HEK293 (cell line): ENCODE measurements around the gene NYAP2.

ENCODE experiments used
- CTCF ChIA-PET: fragments of 350-600 bp; formaldehyde crosslinking; extraction: SDS; loops from one replicate; lab custom pipeline; 2021; ENCODE audit warnings: antibody characterized with exemption; lab: Yijun Ruan, JAX
- POLR2A ChIA-PET: fragments of 300-600 bp; formaldehyde crosslinking; extraction: SDS; loops from one replicate; lab custom pipeline; 2020; ENCODE audit warnings: antibody characterized with exemption, inconsistent platforms; lab: Yijun Ruan, JAX
- H3K27ac ChIP-seq: fragments of 200-500 bp; sonication (Bioruptor generic); 2 replicates; pipeline ENCODE4 v1.5.1; 2014; ENCODE audit warnings: low read depth, low read length, control low read depth, inconsistent platforms; ENCODE audit errors: extremely low read depth
- H3K36me3 ChIP-seq, 2 experiments: fragments of 200-500 bp in 1 of 2; sonication (Bioruptor generic) in 1 of 2; 1 replicate in 1 of 2; 2 replicates in 1 of 2; pipeline ENCODE4 v1.5.1; 2014 to 2017; ENCODE audit warnings: inconsistent platforms in 2 of 2, low read length in 2 of 2; ENCODE audit not compliant: control insufficient read depth in 2 of 2, insufficient read depth in 1 of 2
- H3K4me1 ChIP-seq: fragments of 200-500 bp; sonication (Bioruptor generic); 2 replicates; pipeline ENCODE4 v1.5.1; 2014; ENCODE audit warnings: mild to moderate bottlenecking, low read length, inconsistent platforms; ENCODE audit not compliant: control insufficient read depth, insufficient read depth
- H3K4me3 ChIP-seq: 2 replicates; pipeline ENCODE4 v1.5.1; 2011; ENCODE audit warnings: low read depth, mild to moderate bottlenecking, control low read depth, low read length, moderate library complexity
- H3K9me3 ChIP-seq: fragments of 200-500 bp; sonication (Bioruptor generic); 2 replicates; pipeline ENCODE4 v1.5.1; 2014; ENCODE audit warnings: low read depth, low read length, inconsistent platforms; ENCODE audit not compliant: control insufficient read depth, insufficient read depth
- BCL11A ChIP-seq: fragments of 450-650 bp; formaldehyde crosslinking; IDR thresholded peaks from 2 replicates; pipeline ENCODE4 v1.5.1; 2016; ENCODE audit warnings: low read depth, missing biosample characterization, missing genetic modification characterization
- FEZF1 ChIP-seq: fragments of 450-650 bp; formaldehyde crosslinking; IDR thresholded peaks from 2 replicates; pipeline ENCODE4 v1.5.1; 2016; ENCODE audit warnings: missing biosample characterization, missing genetic modification characterization
- GLI4 ChIP-seq: fragments of 450-650 bp; formaldehyde crosslinking; IDR thresholded peaks from 2 replicates; pipeline ENCODE4 v1.5.1; 2016; ENCODE audit warnings: missing biosample characterization, missing genetic modification characterization
- GLIS1 ChIP-seq: fragments of 450-650 bp; formaldehyde crosslinking; IDR thresholded peaks from 2 replicates; pipeline ENCODE4 v1.5.1; 2016; ENCODE audit warnings: missing biosample characterization, missing genetic modification characterization
- SP3 ChIP-seq: fragments of 450-650 bp; formaldehyde crosslinking; IDR thresholded peaks from 2 replicates; pipeline ENCODE4 v1.5.1; 2016; ENCODE audit warnings: missing biosample characterization, missing genetic modification characterization
- SP7 ChIP-seq: fragments of 450-650 bp; formaldehyde crosslinking; IDR thresholded peaks from 2 replicates; pipeline ENCODE4 v1.5.1; 2016; ENCODE audit warnings: missing biosample characterization, missing genetic modification characterization
- TCF7L2 ChIP-seq: IDR thresholded peaks from 2 replicates; pipeline ENCODE4 v1.6.1; 2011; ENCODE audit warnings: low read depth, mild to moderate bottlenecking, inconsistent platforms, low read length, moderate library complexity, borderline replicate concordance
- YY2 ChIP-seq: fragments of 450-650 bp; formaldehyde crosslinking; IDR thresholded peaks from 2 replicates; pipeline ENCODE4 v1.5.1; 2016; ENCODE audit warnings: missing biosample characterization, missing genetic modification characterization
- ZBTB17 ChIP-seq: fragments of 450-650 bp; formaldehyde crosslinking; IDR thresholded peaks from 2 replicates; pipeline ENCODE4 v1.5.1; 2016; ENCODE audit warnings: missing biosample characterization, missing genetic modification characterization
- ZBTB8A ChIP-seq: fragments of 450-650 bp; formaldehyde crosslinking; IDR thresholded peaks from 2 replicates; pipeline ENCODE4 v1.5.1; 2016; ENCODE audit warnings: missing biosample characterization, missing genetic modification characterization
- ZNF138 ChIP-seq: fragments of 450-650 bp; formaldehyde crosslinking; IDR thresholded peaks from 2 replicates; pipeline ENCODE4 v1.5.1; 2016; ENCODE audit warnings: missing biosample characterization, missing genetic modification characterization, borderline replicate concordance
- ZNF155 ChIP-seq: fragments of 450-650 bp; formaldehyde crosslinking; IDR thresholded peaks from 2 replicates; pipeline ENCODE4 v1.5.1; 2016; ENCODE audit warnings: missing biosample characterization, missing genetic modification characterization
- ZNF174 ChIP-seq: fragments of 450-650 bp; formaldehyde crosslinking; IDR thresholded peaks from 2 replicates; pipeline ENCODE4 v1.5.0; 2017; ENCODE audit warnings: missing biosample characterization, mild to moderate bottlenecking, missing genetic modification characterization
- ZNF211 ChIP-seq: fragments of 450-650 bp; formaldehyde crosslinking; IDR thresholded peaks from 2 replicates; pipeline ENCODE4 v1.5.1; 2016; ENCODE audit warnings: low read depth, missing biosample characterization, missing genetic modification characterization
- ZNF214 ChIP-seq: fragments of 450-650 bp; formaldehyde crosslinking; IDR thresholded peaks from 2 replicates; pipeline ENCODE4 v1.5.1; 2017; ENCODE audit warnings: missing biosample characterization, mild to moderate bottlenecking, missing genetic modification characterization, borderline replicate concordance
- ZNF426 ChIP-seq: fragments of 450-650 bp; formaldehyde crosslinking; IDR thresholded peaks from 2 replicates; pipeline ENCODE4 v1.5.1; 2017; ENCODE audit warnings: missing biosample characterization, missing genetic modification characterization, mild to moderate bottlenecking, inconsistent platforms, moderate library complexity
- ZNF510 ChIP-seq: fragments of 450-650 bp; formaldehyde crosslinking; IDR thresholded peaks from 2 replicates; pipeline ENCODE4 v1.5.1; 2018; ENCODE audit warnings: mild to moderate bottlenecking, missing genetic modification characterization, missing biosample characterization; ENCODE audit not compliant: insufficient replicate concordance
- ZNF549 ChIP-seq: fragments of 450-650 bp; IDR thresholded peaks from 2 replicates; pipeline ENCODE4 v1.5.1; 2018; ENCODE audit warnings: missing biosample characterization, missing genetic modification characterization, mild to moderate bottlenecking, inconsistent platforms, moderate library complexity
- ZNF555 ChIP-seq: fragments of 450-650 bp; formaldehyde crosslinking; conservative IDR thresholded peaks from 2 replicates; pipeline ENCODE4 v1.5.1; 2017; ENCODE audit warnings: missing biosample characterization, mild to moderate bottlenecking, missing genetic modification characterization, inconsistent platforms
- ZNF623 ChIP-seq: fragments of 450-650 bp; formaldehyde crosslinking; IDR thresholded peaks from 2 replicates; pipeline ENCODE4 v1.5.1; 2016; ENCODE audit warnings: missing biosample characterization, missing genetic modification characterization
- ZNF624 ChIP-seq: fragments of 450-650 bp; formaldehyde crosslinking; IDR thresholded peaks from 2 replicates; pipeline ENCODE4 v1.5.1; 2017; ENCODE audit warnings: missing biosample characterization, missing genetic modification characterization
- ZNF645 ChIP-seq: fragments of 450-650 bp; formaldehyde crosslinking; IDR thresholded peaks from 2 replicates; pipeline ENCODE4; 2016; ENCODE audit warnings: missing biosample characterization, missing genetic modification characterization
- ZNF677 ChIP-seq: fragments of 450-650 bp; IDR thresholded peaks from 2 replicates; pipeline ENCODE4 v1.5.0; 2018; ENCODE audit warnings: missing biosample characterization, mild to moderate bottlenecking, missing genetic modification characterization, moderate library complexity
- ZNF707 ChIP-seq: fragments of 450-650 bp; formaldehyde crosslinking; IDR thresholded peaks from 2 replicates; pipeline ENCODE4 v1.5.1; 2016; ENCODE audit warnings: missing biosample characterization, missing genetic modification characterization
- ZSCAN18 ChIP-seq: fragments of 450-650 bp; formaldehyde crosslinking; IDR thresholded peaks from 2 replicates; pipeline ENCODE4 v1.5.1; 2016; ENCODE audit warnings: missing biosample characterization, missing genetic modification characterization
- TF ChIP-seq, protein P1 (sequence below): fragments of 450-650 bp; formaldehyde crosslinking; IDR thresholded peaks from 2 replicates; pipeline ENCODE4 v1.5.1; 2016; ENCODE audit warnings: missing biosample characterization, missing genetic modification characterization
- TF ChIP-seq, protein P2 (sequence below): fragments of 450-650 bp; formaldehyde crosslinking; IDR thresholded peaks from 2 replicates; pipeline ENCODE4 v1.5.1; 2016; ENCODE audit warnings: missing biosample characterization, missing genetic modification characterization

NYAP2 gene

DNA sequence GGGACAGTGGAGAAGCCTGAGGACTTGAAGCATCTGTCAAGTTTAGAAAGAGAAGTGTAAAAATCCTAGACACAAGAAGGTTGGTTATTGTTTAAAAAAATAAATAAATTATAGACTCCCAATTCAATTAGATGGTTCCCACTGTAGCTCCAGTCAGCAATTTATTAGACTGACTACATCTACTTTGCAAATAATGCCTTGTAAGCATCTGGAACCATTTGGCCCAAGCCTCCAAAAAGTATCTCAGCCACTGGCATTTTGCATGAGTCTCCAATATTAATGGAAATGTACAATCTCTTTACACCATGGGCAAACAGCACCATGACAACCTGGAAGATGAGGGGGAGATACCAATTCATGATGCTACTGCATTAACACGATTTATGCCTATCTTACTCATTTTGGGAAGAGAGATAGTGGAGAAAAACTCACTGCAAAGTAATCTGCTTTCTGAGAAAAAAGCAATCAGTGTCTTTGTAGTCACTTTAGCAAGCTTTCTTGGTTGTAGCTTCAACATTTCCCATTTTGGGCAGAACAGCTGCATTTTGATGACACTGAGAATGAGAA lies 2.8 kb downstream of the NYAP2 start:
- CTCF ChIA-PET = no interaction called here
- H3K9me3 ChIP-seq = no peaks in the 10 kb centered on the region
- H3K36me3 ChIP-seq = no peaks in the 10 kb centered on the region
- no peak overlapping the region for H3K4me3 ChIP-seq
- H3K4me1 ChIP-seq = no peaks in the 10 kb centered on the region
- POLR2A ChIA-PET = no interaction called here
- H3K27ac ChIP-seq = no peak overlapping the region
- TF ChIP-seq ZNF645 (tag by site-specific recombination) (no peak), ZNF677 (no peak), ZNF549 (no peak), ZNF624 (tag by site-specific recombination) (no peak), ZNF155 (tag by site-specific recombination) (no peak), ZBTB8A (tag by site-specific recombination) (no peak), GLI4 (no peak), ZNF510 (tag by site-specific recombination) (no peak), ZNF426 (no peak), SP3 (tag by site-specific recombination) (no peak), BCL11A (tag by site-specific recombination) (no peak), ZSCAN18 (tag by site-specific recombination) (no peak), ZNF555 (tag by site-specific recombination) (no peak), ZBTB17 (tag by site-specific recombination) (no peak), GLIS1 (no peak), ZNF211 (tag by site-specific recombination) (no peak)
- TF ChIP-seq, protein P1, sequence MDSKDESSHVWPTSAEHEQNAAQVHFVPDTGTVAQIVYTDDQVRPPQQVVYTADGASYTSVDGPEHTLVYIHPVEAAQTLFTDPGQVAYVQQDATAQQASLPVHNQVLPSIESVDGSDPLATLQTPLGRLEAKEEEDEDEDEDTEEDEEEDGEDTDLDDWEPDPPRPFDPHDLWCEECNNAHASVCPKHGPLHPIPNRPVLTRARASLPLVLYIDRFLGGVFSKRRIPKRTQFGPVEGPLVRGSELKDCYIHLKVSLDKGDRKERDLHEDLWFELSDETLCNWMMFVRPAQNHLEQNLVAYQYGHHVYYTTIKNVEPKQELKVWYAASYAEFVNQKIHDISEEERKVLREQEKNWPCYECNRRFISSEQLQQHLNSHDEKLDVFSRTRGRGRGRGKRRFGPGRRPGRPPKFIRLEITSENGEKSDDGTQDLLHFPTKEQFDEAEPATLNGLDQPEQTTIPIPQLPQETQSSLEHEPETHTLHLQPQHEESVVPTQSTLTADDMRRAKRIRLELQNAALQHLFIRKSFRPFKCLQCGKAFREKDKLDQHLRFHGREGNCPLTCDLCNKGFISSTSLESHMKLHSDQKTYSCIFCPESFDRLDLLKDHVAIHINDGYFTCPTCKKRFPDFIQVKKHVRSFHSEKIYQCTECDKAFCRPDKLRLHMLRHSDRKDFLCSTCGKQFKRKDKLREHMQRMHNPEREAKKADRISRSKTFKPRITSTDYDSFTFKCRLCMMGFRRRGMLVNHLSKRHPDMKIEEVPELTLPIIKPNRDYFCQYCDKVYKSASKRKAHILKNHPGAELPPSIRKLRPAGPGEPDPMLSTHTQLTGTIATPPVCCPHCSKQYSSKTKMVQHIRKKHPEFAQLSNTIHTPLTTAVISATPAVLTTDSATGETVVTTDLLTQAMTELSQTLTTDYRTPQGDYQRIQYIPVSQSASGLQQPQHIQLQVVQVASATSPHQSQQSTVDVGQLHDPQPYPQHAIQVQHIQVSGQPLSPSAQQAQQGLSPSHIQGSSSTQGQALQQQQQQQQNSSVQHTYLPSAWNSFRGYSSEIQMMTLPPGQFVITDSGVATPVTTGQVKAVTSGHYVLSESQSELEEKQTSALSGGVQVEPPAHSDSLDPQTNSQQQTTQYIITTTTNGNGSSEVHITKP (tag by site-specific recombination) = no peak
- TF ChIP-seq, protein P2, sequence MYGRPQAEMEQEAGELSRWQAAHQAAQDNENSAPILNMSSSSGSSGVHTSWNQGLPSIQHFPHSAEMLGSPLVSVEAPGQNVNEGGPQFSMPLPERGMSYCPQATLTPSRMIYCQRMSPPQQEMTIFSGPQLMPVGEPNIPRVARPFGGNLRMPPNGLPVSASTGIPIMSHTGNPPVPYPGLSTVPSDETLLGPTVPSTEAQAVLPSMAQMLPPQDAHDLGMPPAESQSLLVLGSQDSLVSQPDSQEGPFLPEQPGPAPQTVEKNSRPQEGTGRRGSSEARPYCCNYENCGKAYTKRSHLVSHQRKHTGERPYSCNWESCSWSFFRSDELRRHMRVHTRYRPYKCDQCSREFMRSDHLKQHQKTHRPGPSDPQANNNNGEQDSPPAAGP (tag by site-specific recombination) = no peak

DNA sequence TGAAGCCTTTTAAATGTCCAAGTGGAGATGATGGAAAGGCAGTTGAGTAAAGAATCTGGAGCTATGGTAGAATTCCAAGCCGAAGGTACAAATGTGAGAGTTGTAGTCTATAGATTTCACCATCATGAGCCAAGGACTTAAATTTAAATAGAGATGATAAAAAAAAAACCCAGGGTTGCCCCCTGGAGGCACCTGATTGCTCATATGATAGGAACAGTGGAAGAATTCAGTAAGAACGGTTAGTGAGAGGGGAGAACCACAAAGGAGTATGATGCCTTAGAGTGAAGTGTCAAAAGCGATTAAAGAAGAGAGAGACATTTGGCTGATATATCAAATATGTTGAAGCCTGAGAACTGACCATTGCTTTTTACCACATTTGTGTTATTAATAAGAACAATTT lies 11.9 kb downstream of the NYAP2 start:
- Histone ChIP-seq H3K4me1 (no peaks in the 10 kb centered on the region), H3K36me3 (no peaks in the 10 kb centered on the region), H3K27ac (no peak overlapping the region), H3K4me3 (no peak overlapping the region), H3K9me3 (no peaks in the 10 kb centered on the region)
- ChIA-PET CTCF (interaction anchor here (0.6 kb wide), 1 partner anchor 1652 kb away, joined by 3 read pairs; no protein-coding TSS in a partner anchor), POLR2A (no interaction called here)
- no peak for TF ChIP-seq ZSCAN18 (tag by site-specific recombination)
- TF ChIP-seq ZNF214 = no peak
- TF ChIP-seq SP7 (tag by site-specific recombination) = no peak
- TF ChIP-seq YY2 (tag by site-specific recombination) = no peak
- TF ChIP-seq ZNF623 = no peak
- no peak for TF ChIP-seq ZNF426
- TF ChIP-seq FEZF1 (tag by site-specific recombination) = no peak
- no peak for TF ChIP-seq ZNF707 (tag by site-specific recombination)
- TF ChIP-seq TCF7L2 = no peak
- no peak for TF ChIP-seq GLI4
- TF ChIP-seq ZNF138 (tag by site-specific recombination) = no peak
- no peak for TF ChIP-seq ZNF174 (tag by site-specific recombination)
